Measurements from ENCODE around the gene CCR4.
"Not testable (repeated sequence)": the region's sequence is repeated elsewhere in the genome, so short reads cannot be mapped to it uniquely, and the experiment has no call there.

The CCR4 gene

DNA sequence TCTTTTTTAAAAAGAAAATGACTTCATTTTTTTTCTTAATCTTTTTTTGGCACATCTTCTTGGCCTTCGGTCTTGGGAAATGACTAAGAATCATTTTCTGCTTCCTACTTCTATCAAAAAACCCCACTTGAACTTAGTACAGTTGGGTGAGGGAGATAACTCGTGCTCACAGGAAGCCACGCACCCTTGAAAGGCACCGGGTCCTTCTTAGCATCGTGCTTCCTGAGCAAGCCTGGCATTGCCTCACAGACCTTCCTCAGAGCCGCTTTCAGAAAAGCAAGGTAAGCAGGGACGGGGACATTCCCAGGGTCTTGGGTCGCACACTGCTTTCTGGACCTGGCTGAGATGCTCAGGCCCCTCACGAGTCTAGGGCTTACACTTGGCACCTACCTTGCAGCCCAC lies at the start of gene CCR4:
CCR4 (plus strand) TSS at position 235 of the 402 bp plus-strand sequence. CDS start 1,779 bp downstream, outside the sequence.
- DNase-seq (ENCODE audit: low read depth in 2 of 3, low spot score in 1 of 3) = peak in 2 of 3 donors; percentile 45 to 47

DNA sequence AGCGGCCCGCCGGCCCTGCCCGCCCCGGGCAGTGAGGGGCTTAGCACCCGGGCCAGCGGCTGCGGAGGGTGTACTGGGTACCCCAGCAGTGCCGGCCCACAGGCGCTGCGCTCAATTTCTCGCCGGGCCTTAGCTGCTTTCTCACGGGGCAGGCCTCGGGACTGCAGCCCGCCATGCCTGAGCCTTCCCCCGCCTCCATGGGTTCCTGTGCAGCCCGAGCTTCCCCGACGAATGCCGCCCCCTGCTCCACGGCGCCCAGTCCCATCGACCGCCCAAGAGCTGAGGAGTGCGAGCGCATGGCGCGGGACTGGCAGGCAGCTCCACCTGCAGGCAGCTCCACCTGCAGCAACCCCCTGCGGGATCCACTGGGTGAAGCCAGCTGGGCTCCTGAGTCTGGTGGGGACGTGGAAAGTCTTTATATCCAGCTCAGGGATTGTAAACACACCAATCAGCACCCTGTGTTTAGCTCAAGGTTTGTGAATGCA lies 48.5 kb upstream of the CCR4 start:
- DNase-seq (ENCODE audit: low read depth in 2 of 3, low spot score in 1 of 3) = peak; percentile 15 to 18 (median 16)

DNA sequence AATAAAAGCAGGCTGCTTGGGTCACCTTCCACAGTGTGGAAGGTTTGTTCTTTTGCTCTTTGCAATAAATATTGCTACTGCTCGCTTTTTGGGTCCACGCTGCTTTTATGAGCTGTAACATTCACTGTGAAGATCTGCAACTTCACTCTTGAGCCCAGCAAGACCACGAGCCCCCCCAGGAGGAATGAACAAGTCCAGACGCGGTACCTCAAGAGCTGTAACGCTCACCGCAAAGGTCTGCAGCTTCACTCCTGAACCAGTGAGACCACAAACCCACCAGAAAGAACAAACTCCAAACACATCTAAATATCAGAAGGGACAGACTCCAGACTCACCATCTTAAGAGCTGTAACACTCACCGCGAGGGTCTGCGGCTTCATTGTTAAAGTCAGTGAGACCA lies 47.5 kb upstream of the CCR4 start:
- DNase-seq (ENCODE audit: low read depth in 2 of 3, low spot score in 1 of 3) = no peak

DNA sequence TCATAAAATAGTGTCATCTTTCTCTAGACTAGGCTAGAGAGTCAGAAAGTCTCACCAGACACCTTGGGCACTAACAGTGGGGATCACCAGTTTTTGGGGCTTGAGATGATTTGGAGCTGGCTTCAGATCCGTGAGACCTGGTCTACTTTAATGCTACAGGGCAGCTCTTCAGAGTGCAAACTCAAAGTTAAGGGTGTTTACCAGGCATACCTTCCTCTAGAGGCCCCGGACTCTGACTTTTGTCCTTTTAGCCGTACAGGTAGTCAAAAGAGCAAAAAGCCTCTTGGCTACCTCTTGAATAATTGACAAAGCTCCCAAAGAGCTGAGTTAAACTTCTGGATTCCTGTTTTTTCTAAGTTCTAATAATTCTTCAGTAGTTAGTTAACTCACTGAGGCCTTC lies 41.4 kb upstream of the CCR4 start:
- DNase-seq (ENCODE audit: low read depth in 2 of 3, low spot score in 1 of 3) = no peak

DNA sequence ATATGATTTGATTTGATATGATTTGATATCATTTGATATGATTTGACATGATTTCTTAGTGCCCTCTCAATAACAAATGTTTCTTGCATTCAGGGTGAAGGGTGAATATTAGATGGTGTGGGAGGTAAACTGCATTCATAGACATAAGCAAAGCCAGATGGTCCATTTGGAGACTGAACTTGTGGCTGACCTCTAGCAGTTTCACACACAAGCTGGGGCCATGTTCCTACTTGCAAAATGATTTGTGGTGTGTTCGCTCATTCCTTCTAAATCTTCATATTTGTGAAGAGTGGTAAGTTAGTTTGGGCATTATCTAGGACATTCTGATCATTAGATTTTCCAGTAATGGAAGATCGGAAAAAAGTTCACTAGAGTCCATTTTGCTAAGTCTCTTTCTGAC lies 40.5 kb upstream of the CCR4 start:
- DNase-seq (ENCODE audit: low read depth in 2 of 3, low spot score in 1 of 3) = no peak

DNA sequence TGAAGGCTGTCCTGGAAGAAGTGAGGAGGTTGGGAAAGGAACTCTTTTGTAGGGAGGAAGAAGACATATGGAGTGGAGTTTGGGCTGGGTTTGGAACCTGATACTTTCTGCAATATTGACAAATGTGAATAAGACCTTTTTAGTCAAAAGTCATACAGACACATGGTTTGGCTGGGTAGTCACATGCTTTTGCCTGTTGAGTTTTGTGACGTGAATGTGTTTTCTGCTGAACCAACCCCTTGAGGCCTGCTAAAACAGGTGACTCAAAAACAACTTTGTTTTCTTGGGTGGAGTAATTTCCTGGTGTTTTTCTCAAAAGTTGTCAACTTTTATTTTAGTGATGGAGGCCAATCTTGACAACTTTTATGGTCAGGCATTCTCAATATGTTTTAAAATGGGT lies 39.4 kb upstream of the CCR4 start:
- no peak for DNase-seq (ENCODE audit: low read depth in 2 of 3, low spot score in 1 of 3)

DNA sequence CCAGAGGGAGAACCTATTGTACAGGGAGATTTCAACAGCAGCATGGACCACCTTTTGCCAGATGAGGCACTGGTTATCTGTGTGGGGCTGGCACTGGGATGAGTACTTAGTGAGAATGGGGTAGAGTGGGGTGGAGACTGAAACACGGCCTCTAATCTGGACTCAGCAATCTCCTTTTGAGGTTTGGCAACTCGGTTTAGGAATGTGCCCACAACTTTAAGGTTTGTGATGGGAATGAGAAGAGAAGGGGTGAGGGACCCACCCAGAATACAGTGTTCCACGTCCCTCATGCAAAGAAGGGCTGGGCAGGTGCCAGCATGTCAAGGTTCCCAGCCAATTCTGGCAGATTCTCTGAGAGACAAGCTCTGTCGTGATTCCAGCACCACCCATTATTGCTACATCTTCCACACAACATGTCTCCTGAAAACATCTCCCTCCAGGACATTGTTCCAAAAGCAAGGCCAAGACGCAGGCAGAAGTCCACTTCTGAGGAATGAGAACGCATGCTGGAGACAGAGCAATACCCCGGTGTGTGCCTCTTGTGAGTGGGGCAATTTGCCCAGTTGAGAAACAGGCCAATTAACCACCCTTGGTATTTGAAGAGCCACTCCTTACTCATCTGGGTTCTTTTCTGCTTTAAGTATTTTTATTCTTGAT lies 37.5 kb upstream of the CCR4 start:
- no peak for DNase-seq (ENCODE audit: low read depth in 2 of 3, low spot score in 1 of 3)

DNA sequence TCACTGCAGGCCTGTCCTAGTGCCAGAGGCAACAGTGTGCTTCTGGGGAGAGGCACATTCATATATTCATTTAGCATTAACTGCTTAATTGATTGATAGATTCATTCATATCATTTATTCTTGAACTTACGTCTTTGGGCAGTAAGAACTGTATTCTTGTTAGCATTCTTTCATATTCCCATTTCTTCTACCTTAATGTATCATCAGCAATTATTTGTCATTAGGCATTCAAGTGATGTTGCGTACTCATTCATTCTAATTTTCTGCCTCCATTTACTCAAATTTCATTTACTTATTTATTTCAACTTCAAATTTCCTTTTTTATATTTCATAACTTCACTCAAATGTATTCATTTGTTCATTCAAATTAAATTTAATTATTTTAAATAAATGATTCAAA lies 31.5 kb upstream of the CCR4 start:
- DNase-seq (ENCODE audit: low read depth in 2 of 3, low spot score in 1 of 3) = no peak

DNA sequence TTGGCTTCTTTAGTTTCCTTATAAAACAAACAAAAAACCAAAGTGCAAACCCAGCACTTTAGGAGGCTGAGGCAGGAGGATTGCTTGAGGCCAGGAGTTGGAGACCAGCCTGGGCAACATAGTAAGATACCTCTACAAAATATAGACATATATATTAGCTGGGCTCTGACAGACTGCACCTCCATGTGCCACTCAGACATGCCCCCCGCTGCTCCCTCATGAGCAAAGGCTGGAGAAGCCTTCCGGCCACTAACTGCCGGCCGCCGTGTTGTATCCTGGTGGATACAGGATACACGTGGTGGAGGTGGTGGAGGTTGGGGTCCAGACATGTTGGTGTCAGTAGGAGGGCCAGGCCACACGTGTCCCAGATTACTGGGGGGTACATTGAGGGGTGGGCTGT lies 29.4 kb upstream of the CCR4 start:
- no peak for DNase-seq (ENCODE audit: low read depth in 2 of 3, low spot score in 1 of 3)

DNA sequence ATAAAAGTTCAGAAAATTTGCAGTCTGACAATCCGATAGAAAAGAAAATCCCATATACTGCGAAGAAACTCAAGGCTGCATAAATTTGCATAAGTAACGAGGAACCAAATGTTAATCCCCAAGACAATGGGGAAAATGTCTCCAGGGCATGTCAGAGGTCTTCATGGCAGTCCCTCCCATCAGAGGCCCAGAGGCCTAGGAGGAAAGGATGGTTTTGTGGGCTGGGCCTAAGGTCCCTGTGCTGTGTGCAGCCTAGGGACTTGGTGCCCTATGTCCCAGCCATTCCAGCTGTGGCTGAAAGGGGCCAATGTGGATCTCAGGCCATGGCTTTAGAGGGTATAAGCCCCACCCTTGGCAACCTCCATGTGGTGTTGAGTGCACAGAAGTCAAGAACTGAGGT lies 21.3 kb upstream of the CCR4 start:
- DNase-seq (ENCODE audit: low read depth in 2 of 3, low spot score in 1 of 3) = no peak

DNA sequence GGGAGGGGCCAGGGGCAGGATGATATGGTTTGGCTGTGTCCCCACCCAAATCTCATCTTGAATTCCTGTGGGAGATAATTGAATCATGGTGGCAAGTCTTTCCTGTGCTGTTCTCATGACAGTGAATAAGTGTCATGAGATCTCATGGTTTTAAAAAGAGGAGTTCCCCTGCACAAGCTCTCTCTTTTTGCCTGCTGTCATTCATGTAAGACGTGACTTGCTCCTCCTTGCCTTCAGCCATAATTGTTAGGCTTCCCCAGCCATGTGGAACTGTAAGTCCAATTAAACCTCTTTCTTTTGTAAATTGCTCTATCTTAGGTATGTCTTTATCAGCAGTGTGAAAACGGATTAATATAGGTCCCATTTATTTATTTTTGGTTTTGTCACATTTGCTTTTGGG lies 20.2 kb upstream of the CCR4 start:
- not testable (repeated sequence) for DNase-seq (ENCODE audit: low read depth in 2 of 3, low spot score in 1 of 3)

DNA sequence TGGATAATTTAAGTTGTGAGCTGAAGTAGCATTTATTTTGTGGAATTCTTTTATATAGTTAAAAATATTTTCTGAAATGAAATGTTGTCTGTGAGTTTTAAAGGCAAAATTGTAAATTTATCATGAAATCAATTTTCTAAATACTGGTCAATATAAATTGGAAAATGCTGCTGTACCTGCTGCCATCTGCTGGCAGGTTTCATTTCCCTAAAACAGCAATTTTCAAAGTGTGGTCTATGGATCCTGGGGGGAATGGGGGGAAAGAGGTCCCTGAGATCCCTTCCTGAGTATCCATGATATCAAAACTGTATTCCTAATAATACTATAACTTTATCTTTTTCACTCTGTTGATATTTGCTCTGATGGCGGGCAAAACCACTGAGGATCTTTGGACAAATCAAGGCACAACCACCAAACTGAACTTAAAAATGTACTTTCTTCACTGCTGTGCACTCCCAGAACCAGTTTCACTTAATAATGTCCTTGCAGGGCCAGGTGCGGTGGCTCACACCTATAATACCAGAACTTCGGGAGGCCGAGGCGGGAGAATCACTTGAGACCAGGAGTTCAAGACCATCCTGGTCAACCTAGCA lies 17.2 kb upstream of the CCR4 start:
- no peak for DNase-seq (ENCODE audit: low read depth in 2 of 3, low spot score in 1 of 3)

DNA sequence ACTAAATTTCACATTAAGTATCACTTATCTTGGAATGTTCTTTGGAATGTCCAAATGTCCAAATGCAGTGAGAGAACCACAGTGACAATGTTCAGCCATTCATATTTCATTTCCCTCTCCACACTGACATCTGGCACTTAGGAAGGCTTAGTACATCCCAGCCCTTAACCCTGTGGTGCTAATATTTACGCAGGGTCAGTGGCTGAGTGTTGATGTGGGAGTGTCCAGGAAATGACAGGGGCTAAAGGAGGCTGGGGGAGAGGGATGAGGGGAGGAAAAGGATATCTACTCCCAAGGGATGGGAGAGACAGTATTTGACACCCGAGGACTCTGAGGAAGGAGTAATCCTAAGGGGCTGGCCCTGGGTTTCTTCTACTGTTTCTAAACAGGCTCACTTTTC lies 14.1 kb upstream of the CCR4 start:
- DNase-seq (ENCODE audit: low read depth in 2 of 3, low spot score in 1 of 3) = no peak

DNA sequence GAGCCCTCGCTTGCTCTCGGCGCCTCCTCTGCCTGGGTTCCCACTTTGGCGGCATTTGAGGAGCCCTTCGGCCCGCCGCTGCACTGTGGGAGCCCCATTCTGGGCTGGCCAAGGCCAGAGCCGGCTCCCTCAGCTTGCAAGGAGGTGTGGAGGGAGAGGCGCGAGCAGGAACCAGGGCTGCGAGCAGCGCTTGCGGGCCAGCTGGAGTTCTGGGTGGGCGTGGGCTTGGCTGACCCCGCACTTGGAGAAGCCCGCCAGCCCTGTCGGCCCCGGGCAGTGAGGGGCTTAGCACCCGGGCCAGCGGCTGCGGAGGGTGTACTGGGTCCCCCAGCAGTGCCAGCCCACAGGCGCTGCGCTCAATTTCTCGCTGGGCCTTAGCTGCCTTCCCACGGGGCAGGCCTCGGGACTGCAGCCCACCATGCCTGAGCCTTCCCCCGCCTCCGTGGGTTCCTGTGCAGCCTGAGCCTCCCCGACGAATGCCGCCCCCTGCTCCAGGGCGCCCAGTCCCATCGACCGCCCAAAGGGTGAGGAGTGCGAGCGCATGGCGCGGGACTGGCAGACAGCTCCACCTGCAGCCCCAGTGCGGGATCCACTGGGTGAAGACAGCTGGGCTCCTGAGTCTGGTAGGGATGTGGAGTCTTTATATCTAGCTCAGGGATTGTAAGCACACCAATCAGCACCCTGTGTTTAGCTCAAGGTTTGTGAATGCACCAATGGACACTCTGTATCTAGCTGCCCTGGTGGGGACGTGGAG lies 11.7 kb upstream of the CCR4 start:
- not testable (repeated sequence) for DNase-seq (ENCODE audit: low read depth in 2 of 3, low spot score in 1 of 3)

DNA sequence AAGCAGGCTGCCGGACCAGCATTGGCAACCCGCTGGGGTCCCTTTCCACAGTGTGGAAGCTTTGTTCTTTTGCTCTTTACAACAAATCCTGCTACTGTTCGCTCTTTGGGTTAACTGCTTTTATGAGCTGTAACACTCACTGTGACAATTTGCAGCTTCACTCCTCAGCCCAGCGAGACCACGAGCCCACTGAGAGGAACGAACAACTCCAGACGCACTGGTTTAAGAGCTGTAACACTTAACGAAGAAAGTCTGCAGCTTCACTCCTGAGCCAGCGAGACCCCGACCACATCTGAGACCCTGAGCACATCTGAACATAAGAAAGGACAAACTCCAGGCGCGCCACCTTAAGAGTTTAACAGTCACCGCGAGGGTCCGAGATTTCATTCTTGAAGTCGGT lies 10.7 kb upstream of the CCR4 start:
- DNase-seq (ENCODE audit: low read depth in 2 of 3, low spot score in 1 of 3) = no peak

DNA sequence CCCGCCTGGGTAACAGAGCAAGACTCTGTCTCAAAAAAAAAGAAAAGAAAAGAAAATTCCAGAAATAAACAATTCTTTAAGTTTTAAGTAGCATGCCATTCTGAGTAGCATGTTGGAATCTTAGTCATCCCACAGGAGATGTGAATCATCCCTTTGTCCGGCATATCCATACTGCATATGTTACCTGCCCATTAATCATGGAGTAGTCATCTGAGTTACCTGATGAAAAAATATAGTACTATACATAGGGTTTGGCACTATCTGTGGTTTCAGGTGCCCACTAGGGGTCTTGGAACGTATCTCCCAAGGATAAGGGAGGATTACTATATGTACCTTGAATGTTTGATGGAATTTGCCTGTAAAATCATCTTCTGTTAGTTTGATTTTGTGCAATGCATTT lies 6.3 kb upstream of the CCR4 start:
- DNase-seq (ENCODE audit: low read depth in 2 of 3, low spot score in 1 of 3) = no peak

DNA sequence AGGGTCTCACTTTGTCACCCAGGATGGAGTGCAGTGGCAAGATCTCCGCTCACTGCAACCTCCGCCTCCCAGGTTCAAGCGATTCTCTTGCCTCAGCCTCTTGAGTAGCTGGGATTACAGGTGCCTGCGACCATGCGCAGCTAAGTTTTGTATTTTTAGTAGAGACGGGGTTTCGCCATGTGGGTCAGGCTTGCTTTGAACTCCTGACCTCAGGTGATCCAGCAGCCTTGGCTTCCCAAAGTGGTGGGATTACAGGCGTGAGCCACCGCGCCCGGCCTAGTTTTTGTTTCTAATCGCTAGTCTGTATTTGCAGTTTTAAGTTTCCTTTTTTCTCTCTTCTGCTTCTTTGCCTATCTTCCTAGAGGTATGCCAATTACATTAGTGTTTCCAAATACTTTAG lies 5.8 kb upstream of the CCR4 start:
- DNase-seq (ENCODE audit: low read depth in 2 of 3, low spot score in 1 of 3) = not testable (repeated sequence)

DNA sequence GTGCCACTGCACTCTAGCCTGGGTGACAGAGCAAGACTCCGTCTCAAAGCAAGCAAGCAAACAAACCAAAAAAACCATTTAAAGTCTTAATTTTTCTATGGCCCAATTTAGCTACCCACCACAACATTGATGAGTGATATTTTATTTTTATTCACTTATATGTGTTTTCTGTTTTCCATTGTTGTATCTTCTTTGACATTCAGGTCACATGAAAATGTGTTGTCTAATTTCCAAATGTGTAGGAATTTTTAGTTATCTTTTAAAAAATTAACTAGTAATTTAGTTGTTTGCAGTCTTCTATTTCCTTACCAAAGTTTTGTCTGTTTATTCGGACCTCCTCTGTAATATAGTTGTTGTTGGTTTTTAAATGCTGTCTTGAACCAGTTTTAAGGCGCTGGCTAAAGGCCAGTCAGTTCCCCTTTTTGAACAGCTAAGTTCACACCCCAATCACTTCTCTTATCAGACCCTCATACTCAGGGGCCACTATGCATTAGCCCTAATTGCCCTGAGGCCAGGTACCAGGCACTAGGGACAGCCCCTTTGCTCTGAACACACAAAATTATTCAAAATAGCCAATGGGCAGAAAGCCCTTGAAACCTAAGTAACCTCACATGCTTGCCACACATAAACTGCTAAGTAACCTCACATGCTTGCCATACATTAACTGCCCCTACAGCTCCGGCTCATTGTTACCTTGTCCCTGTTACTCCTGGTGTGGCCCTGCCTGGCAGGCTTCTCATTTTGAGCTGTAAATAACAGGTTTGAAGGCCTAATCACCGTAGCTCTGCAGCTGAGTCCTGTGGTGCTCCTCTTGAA lies 4.3 kb upstream of the CCR4 start:
- no peak for DNase-seq (ENCODE audit: low read depth in 2 of 3, low spot score in 1 of 3)

DNA sequence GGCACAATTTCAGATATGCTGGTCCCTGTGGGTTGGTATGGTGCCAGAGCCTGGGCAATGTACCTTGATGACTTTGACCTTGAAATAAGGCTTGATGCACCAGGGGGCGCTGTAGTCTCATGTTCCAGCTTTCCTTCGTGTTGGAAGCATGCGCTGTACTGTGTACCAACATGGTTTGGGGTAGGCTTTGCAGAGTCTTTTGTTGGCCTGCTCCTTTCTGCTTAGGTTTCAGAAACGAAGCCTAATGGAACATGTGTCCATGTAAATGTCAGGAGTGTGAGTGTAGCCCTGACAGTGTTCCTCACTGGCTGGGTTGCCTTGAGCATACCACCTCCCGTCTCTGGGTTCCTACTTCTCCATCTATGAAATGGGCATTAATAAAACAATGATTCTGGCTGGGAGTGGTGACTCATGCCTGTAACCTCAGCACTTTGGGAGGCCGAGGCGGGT lies 3.6 kb upstream of the CCR4 start:
- peak; percentile 91 to 99 (median 91) for DNase-seq (ENCODE audit: low read depth in 2 of 3, low spot score in 1 of 3)

DNA sequence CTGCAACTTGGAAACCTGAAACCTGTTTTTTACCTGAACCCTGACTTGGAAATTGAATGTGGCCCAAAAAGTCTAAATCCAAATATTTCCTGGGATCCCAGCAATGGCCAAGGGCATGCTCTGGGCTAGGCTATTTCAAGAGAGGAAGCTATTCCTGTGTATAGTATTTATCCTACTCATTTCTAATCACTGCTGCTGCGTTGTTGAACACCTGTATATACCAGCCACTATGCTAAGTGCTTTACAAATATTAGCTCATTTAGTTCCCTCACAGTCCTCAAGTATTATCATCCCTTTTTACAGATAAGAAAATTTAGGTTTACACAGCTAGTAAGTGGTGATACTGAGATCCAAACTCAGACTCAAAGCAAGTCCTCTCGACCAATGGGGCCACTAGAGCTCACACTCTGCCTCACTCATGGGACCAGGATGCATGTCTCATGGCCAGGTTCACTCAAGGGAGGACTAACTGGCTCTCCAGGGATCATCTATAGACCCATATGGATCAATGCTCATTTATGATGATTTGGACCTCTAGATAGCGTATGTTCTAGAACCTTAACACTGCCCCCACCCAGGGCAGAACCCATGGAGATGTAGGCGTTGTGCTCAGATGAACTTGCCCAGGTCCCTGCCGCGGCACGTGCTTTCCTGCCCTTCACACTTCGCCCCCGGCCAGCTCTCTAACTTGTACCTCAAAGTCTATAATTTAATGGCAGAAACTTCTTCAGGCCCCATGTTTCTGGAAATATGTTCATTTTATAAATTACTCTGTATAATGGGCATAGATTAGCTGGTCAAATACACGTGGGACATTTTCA lies 2.6 kb upstream of the CCR4 start:
- no peak for DNase-seq (ENCODE audit: low read depth in 2 of 3, low spot score in 1 of 3)

DNA sequence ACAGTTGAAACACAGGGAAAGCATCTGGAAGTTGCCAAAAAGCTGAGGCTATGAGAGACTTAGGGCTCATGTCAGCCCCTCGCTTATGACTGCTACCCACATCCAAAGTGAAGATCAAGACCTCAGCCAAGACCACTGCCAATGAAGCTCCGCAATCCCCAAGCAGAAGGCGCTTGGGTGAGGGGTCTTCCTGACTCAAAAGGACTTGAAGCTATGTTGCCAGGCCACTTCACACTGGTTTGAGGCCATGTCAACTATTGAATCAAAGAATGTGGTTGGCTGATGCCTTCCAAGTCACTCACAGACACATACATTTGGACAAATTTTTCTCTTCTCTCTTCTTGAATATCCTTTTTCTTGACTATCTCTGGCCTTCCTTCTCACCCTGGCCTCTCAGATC lies 928 bp upstream of the CCR4 start:
- no peak for DNase-seq (ENCODE audit: low read depth in 2 of 3, low spot score in 1 of 3)

Data from stimulated activated CD4-positive, alpha-beta T cell treated with anti-CD3 and anti-CD28 coated beads, Interleukin-12 subunit alpha, Interleukin-12 subunit beta, amount 100 ng/mL, for 48 hours (primary cell).